ENCODE data around the gene RPL38.

DNA sequence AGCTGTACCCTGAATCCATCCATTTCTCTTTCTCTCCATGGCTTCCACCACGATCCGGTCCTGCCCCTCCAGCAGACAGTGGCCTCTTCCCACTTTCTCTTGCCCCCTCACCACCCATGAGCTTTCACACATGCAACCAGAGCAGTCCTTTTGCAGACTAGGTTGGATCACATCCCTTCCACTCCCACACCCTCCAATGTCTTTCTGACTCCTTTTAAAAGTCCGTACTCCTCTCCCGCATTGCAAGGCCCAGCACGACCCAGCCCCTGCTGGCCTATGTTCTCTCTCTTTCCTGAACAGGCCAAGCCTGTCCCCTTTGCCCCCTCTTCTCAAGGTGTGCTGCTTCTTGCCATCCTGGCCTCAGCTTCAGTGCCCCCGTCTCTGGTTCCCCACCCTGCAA is 48.1 kb downstream of the RPL38 start:
- TF ChIP-seq, protein P1, sequence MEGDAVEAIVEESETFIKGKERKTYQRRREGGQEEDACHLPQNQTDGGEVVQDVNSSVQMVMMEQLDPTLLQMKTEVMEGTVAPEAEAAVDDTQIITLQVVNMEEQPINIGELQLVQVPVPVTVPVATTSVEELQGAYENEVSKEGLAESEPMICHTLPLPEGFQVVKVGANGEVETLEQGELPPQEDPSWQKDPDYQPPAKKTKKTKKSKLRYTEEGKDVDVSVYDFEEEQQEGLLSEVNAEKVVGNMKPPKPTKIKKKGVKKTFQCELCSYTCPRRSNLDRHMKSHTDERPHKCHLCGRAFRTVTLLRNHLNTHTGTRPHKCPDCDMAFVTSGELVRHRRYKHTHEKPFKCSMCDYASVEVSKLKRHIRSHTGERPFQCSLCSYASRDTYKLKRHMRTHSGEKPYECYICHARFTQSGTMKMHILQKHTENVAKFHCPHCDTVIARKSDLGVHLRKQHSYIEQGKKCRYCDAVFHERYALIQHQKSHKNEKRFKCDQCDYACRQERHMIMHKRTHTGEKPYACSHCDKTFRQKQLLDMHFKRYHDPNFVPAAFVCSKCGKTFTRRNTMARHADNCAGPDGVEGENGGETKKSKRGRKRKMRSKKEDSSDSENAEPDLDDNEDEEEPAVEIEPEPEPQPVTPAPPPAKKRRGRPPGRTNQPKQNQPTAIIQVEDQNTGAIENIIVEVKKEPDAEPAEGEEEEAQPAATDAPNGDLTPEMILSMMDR (IDR thresholded peaks at IDR 0.05) = no peak
- no peak for TF ChIP-seq EZH2 (IDR thresholded peaks at IDR 0.05; ENCODE audit: borderline replicate concordance, insufficient read depth, low read depth, low read length, poor library complexity, severe bottlenecking)
